Thyroid gland (tissue), 4 donors: Measurements from ENCODE around the gene SMTN. TPM values are rescaled to one million over a fixed set of nuclear protein-coding genes. Genes with fewer than 3 reads are reported as not detected.

Experiments used
- DNase-seq, 2 donors: peaks; one replicate each; pipeline ENCODE4 v3.0.0-alpha.2; 2019
- H3K27ac ChIP-seq, 3 donors: fragments of 200-600 bp; sonication (generic); 1 replicate in 2 of 3; 2 replicates in 1 of 3; pipeline ENCODE4 v1.5.1; 2016 to 2019; ENCODE audit warnings: mild to moderate bottlenecking in 1 of 3, moderate library complexity in 1 of 3
- H3K27me3 ChIP-seq: fragments of 200-600 bp; sonication (generic); one replicate; pipeline ENCODE4 v1.5.1; 2019
- H3K36me3 ChIP-seq, 2 donors: fragments of 200-600 bp; sonication (generic); one replicate each; pipeline ENCODE4 v1.5.1; 2016 to 2019
- H3K4me1 ChIP-seq, 2 donors: fragments of 200-600 bp; sonication (generic); one replicate each; pipeline ENCODE4 v1.5.1; 2017 to 2019
- H3K4me3 ChIP-seq, 3 donors: fragments of 200-600 bp; sonication (generic); replicated peaks in 1 of 3; 1 replicate in 2 of 3; 2 replicates in 1 of 3; pipeline ENCODE4 v1.5.1; 2016; ENCODE audit warnings: mild to moderate bottlenecking in 1 of 3
- H3K9me3 ChIP-seq: fragments of 200-600 bp; sonication (generic); one replicate; pipeline ENCODE4 v1.5.1; 2017
- CTCF ChIP-seq, 6 experiments: fragments of 200-600 bp in 3 of 6; fragments of 450-650 bp in 3 of 6; sonication (generic) in 3 of 6; IDR thresholded peaks; one replicate each; pipeline ENCODE4 v1.5.1; 2016 to 2019; ENCODE audit warnings: antibody characterized with exemption in 6 of 6, mild to moderate bottlenecking in 2 of 6, inconsistent platforms in 1 of 6, moderate library complexity in 1 of 6
- POLR2A ChIP-seq, 2 donors: fragments of 450-650 bp; IDR thresholded peaks; one replicate each; pipeline ENCODE4 v1.6.1; 2017; ENCODE audit warnings: antibody characterized with exemption in 2 of 2, mild to moderate bottlenecking in 2 of 2, moderate library complexity in 1 of 2
- WGBS, 2 donors: methylation state at CpG; one replicate each; pipeline ENCODE4 v1.1.5; 2017; 5-methylcytosine and 5-hydroxymethylcytosine counted together
- intact Hi-C: fragments of 100-400 bp; cut with DNase I; formaldehyde crosslinking; loops from one replicate; pipeline ENCODE4 v1.15.1; 2023
- total RNA-seq, 4 donors: library from RNA; depleted of rRNA; stranded (reverse); fragments of >200 nt; gene quantifications; one replicate each; pipeline ENCODE4 v1.2.3, GENCODE V29; 2016

Gene SMTN
- total RNA-seq, 4 donors from 2014 or later = 46.2 to 60.3 (median 54.2) TPM

- intact Hi-C loops = loop anchor here (5.0 kb wide), 2 partner anchors 118 to 138 kb away; partner anchors contain the start of genes MORC2 and TUG1
- H3K27me3 ChIP-seq = no peaks in the 10 kb centered on the region
- DNase-seq = peak; percentile 92
- TF ChIP-seq POLR2A (IDR thresholded peaks at IDR 0.05) = peak in 1 of 2 donors; percentile 86
- TF ChIP-seq CTCF (IDR thresholded peaks at IDR 0.05) = peak; percentile 52 to 87 (median 72)
- H3K4me1 ChIP-seq = peaks cover 24 to 43% of the 10 kb centered on the region in 2 donors
- no peaks in the 10 kb centered on the region for H3K9me3 ChIP-seq
- 0% methylated on average over 19 of the region's 69 CpGs; no CpG with 5 or more reads in 1 of the 2 donors for WGBS, 2 donors
- H3K27ac ChIP-seq = peak overlapping the region; percentile 89 to 96 (median 91)
- H3K4me3 ChIP-seq = peak overlapping the region; percentile 54 to 86 (median 62)
- H3K36me3 ChIP-seq = peaks cover 14 to 18% of the 10 kb centered on the region in 2 donors
Measured at GRCh38 chr22:31084811-31085492, 3.8 kb downstream of the SMTN start.

DNA sequence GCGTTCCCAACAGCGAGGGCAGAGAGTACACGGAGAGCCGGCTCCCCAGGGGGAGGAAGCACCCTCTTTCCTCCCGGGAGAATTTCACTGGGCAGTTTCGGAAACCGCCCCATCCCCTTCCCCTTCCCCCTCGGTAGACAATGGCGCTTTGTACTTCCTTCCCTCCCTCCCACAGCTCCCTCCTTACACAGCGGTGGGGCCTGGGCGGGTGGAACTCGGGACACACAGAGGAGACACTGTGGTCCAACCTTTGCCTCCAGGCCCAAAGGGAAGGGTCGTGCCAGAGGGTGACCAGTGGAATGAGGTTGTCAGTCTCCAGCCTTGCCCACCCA is 4.3 kb downstream of the SMTN start:
- 5 to 20% methylated on average over 7 to 12 of the region's 13 CpGs for WGBS, 2 donors
- DNase-seq = peak in 1 of 2 donors; percentile 27
- Histone ChIP-seq H3K27ac (peak overlapping the region; percentile 89 to 96 (median 91)), H3K4me3 (peak overlapping the region in 2 of 3 donors; percentile 62 to 86), H3K9me3 (no peaks in the 10 kb centered on the region), H3K27me3 (no peaks in the 10 kb centered on the region), H3K4me1 (peaks cover 24 to 39% of the 10 kb centered on the region in 2 donors), H3K36me3 (peaks cover 19 to 21% of the 10 kb centered on the region in 2 donors)
- TF ChIP-seq POLR2A (IDR thresholded peaks at IDR 0.05) (no peak), CTCF (IDR thresholded peaks at IDR 0.05) (no peak)
- intact Hi-C loops = loop anchor here (5.0 kb wide), 2 partner anchors 118 to 138 kb away; partner anchors contain the start of genes MORC2 and TUG1

- Histone ChIP-seq H3K9me3 (no peaks in the 10 kb centered on the region), H3K27me3 (no peaks in the 10 kb centered on the region), H3K4me3 (no peak overlapping the region), H3K27ac (peak overlapping the region in 2 of 3 donors; percentile 89 to 91), H3K36me3 (peaks cover 24 to 26% of the 10 kb centered on the region in 2 donors), H3K4me1 (peaks cover 24 to 37% of the 10 kb centered on the region in 2 donors)
- no peak for DNase-seq
- intact Hi-C loops = loop anchor here (5.0 kb wide), 2 partner anchors 119 to 139 kb away; partner anchors contain the start of genes MORC2 and TUG1
- TF ChIP-seq POLR2A (IDR thresholded peaks at IDR 0.05) = no peak
- no peak for TF ChIP-seq CTCF (IDR thresholded peaks at IDR 0.05)
- 81 to 86% methylated on average over 2 to 3 of the region's 3 CpGs for WGBS, 2 donors
Measured at GRCh38 chr22:31085928-31086327, 4.8 kb downstream of the SMTN start.

GRCh38 chr22:31086703-31087330 is 5.7 kb downstream of the SMTN start:
- H3K9me3 ChIP-seq = no peaks in the 10 kb centered on the region
- no peak overlapping the region for H3K4me3 ChIP-seq
- peak overlapping the region in 1 of 3 donors; percentile 23 for H3K27ac ChIP-seq
- no peaks in the 10 kb centered on the region for H3K27me3 ChIP-seq
- H3K4me1 ChIP-seq = peaks cover 18 to 32% of the 10 kb centered on the region in 2 donors
- H3K36me3 ChIP-seq = peaks cover 33 to 35% of the 10 kb centered on the region in 2 donors
- intact Hi-C loops = loop anchor here (5.0 kb wide), 2 partner anchors 120 to 140 kb away; partner anchors contain the start of genes MORC2 and TUG1
- DNase-seq = no peak
- WGBS, 2 donors = 71 to 87% methylated on average over 7 to 8 of the region's 8 CpGs
- TF ChIP-seq POLR2A (IDR thresholded peaks at IDR 0.05) = no peak
- no peak for TF ChIP-seq CTCF (IDR thresholded peaks at IDR 0.05)
